HEK293 (cell line): ENCODE data around the gene LBHD1.

Experiments used
- ZNF23 ChIP-seq: fragments of 450-650 bp; formaldehyde crosslinking; IDR thresholded peaks from 2 replicates; pipeline ENCODE4 v1.5.1; 2016; ENCODE audit warnings: missing biosample characterization, missing genetic modification characterization, borderline replicate concordance
- ZNF24 ChIP-seq: fragments of 450-650 bp; formaldehyde crosslinking; IDR thresholded peaks from 2 replicates; pipeline ENCODE4 v1.5.1; 2016; ENCODE audit warnings: missing biosample characterization, missing genetic modification characterization
- ZNF600 ChIP-seq: fragments of 450-650 bp; formaldehyde crosslinking; IDR thresholded peaks from 2 replicates; pipeline ENCODE4 v1.5.1; 2016; ENCODE audit warnings: missing biosample characterization, missing genetic modification characterization
- TF ChIP-seq, protein P1 (sequence below): fragments of 450-650 bp; formaldehyde crosslinking; IDR thresholded peaks from 2 replicates; pipeline ENCODE4 v1.5.1; 2016; ENCODE audit warnings: missing biosample characterization, missing genetic modification characterization
- TF ChIP-seq, protein P2 (sequence below): fragments of 450-650 bp; formaldehyde crosslinking; IDR thresholded peaks from 2 replicates; pipeline ENCODE4 v1.5.1; 2016; ENCODE audit warnings: missing biosample characterization, missing genetic modification characterization
- TF ChIP-seq, protein P3 (sequence below): fragments of 450-650 bp; formaldehyde crosslinking; IDR thresholded peaks from 2 replicates; pipeline ENCODE4 v1.5.1; 2016; ENCODE audit warnings: missing biosample characterization, missing genetic modification characterization, low read depth
- TF ChIP-seq, protein P4 (sequence below): fragments of 450-650 bp; formaldehyde crosslinking; IDR thresholded peaks from 2 replicates; pipeline ENCODE4 v1.5.1; 2016; ENCODE audit warnings: missing biosample characterization, missing genetic modification characterization, borderline replicate concordance
- TF ChIP-seq, protein P5 (sequence below): fragments of 450-650 bp; formaldehyde crosslinking; IDR thresholded peaks from 2 replicates; pipeline ENCODE4 v1.5.1; 2016; ENCODE audit warnings: missing biosample characterization, missing genetic modification characterization

DNA sequence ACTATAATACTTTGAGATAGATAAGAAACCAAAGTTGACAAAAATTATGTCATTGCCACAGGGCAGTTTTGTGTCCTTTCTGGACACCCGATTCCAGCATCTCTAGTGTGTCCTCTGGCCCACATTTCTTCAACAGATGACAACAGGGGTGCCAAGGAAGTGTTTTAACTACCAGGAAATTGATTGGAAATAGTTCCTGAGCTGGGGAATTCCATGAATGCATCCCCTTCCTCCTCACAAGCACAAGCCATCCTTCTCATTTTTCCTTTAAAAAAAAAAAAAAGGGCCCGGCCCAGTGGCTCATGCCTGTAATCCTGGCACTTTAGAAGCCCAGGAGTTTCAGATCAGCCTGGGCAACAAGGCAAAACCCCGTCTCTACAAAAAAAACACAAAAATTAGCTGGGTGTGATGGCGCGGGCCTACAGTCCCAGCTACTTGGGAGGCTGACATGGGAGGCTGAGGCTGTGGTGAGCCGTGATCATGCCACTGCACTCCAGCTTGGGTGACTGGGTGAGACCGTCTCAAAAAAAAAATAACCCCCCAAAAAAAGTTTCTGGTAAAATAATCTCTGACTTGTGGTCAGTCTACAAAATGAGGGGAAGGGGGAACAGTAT lies 49.5 kb downstream of the LBHD1 start:
- TF ChIP-seq, protein P1, sequence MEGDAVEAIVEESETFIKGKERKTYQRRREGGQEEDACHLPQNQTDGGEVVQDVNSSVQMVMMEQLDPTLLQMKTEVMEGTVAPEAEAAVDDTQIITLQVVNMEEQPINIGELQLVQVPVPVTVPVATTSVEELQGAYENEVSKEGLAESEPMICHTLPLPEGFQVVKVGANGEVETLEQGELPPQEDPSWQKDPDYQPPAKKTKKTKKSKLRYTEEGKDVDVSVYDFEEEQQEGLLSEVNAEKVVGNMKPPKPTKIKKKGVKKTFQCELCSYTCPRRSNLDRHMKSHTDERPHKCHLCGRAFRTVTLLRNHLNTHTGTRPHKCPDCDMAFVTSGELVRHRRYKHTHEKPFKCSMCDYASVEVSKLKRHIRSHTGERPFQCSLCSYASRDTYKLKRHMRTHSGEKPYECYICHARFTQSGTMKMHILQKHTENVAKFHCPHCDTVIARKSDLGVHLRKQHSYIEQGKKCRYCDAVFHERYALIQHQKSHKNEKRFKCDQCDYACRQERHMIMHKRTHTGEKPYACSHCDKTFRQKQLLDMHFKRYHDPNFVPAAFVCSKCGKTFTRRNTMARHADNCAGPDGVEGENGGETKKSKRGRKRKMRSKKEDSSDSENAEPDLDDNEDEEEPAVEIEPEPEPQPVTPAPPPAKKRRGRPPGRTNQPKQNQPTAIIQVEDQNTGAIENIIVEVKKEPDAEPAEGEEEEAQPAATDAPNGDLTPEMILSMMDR (tag by site-specific recombination), result no peak
- no peak for TF ChIP-seq ZNF24
- TF ChIP-seq, protein P2, sequence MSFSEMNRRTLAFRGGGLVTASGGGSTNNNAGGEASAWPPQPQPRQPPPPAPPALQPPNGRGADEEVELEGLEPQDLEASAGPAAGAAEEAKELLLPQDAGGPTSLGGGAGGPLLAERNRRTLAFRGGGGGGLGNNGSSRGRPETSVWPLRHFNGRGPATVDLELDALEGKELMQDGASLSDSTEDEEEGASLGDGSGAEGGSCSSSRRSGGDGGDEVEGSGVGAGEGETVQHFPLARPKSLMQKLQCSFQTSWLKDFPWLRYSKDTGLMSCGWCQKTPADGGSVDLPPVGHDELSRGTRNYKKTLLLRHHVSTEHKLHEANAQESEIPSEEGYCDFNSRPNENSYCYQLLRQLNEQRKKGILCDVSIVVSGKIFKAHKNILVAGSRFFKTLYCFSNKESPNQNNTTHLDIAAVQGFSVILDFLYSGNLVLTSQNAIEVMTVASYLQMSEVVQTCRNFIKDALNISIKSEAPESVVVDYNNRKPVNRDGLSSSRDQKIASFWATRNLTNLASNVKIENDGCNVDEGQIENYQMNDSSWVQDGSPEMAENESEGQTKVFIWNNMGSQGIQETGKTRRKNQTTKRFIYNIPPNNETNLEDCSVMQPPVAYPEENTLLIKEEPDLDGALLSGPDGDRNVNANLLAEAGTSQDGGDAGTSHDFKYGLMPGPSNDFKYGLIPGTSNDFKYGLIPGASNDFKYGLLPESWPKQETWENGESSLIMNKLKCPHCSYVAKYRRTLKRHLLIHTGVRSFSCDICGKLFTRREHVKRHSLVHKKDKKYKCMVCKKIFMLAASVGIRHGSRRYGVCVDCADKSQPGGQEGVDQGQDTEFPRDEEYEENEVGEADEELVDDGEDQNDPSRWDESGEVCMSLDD (tag by site-specific recombination), result no peak
- TF ChIP-seq, protein P3, sequence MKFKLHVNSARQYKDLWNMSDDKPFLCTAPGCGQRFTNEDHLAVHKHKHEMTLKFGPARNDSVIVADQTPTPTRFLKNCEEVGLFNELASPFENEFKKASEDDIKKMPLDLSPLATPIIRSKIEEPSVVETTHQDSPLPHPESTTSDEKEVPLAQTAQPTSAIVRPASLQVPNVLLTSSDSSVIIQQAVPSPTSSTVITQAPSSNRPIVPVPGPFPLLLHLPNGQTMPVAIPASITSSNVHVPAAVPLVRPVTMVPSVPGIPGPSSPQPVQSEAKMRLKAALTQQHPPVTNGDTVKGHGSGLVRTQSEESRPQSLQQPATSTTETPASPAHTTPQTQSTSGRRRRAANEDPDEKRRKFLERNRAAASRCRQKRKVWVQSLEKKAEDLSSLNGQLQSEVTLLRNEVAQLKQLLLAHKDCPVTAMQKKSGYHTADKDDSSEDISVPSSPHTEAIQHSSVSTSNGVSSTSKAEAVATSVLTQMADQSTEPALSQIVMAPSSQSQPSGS (tag by site-specific recombination), result no peak
- TF ChIP-seq, protein P4, sequence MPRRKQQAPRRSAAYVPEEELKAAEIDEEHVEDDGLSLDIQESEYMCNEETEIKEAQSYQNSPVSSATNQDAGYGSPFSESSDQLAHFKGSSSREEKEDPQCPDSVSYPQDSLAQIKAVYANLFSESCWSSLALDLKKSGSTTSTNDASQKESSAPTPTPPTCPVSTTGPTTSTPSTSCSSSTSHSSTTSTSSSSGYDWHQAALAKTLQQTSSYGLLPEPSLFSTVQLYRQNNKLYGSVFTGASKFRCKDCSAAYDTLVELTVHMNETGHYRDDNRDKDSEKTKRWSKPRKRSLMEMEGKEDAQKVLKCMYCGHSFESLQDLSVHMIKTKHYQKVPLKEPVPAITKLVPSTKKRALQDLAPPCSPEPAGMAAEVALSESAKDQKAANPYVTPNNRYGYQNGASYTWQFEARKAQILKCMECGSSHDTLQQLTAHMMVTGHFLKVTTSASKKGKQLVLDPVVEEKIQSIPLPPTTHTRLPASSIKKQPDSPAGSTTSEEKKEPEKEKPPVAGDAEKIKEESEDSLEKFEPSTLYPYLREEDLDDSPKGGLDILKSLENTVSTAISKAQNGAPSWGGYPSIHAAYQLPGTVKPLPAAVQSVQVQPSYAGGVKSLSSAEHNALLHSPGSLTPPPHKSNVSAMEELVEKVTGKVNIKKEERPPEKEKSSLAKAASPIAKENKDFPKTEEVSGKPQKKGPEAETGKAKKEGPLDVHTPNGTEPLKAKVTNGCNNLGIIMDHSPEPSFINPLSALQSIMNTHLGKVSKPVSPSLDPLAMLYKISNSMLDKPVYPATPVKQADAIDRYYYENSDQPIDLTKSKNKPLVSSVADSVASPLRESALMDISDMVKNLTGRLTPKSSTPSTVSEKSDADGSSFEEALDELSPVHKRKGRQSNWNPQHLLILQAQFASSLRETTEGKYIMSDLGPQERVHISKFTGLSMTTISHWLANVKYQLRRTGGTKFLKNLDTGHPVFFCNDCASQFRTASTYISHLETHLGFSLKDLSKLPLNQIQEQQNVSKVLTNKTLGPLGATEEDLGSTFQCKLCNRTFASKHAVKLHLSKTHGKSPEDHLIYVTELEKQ (tag by site-specific recombination), result no peak
- no peak for TF ChIP-seq ZNF23 (tag by site-specific recombination)
- TF ChIP-seq, protein P5, sequence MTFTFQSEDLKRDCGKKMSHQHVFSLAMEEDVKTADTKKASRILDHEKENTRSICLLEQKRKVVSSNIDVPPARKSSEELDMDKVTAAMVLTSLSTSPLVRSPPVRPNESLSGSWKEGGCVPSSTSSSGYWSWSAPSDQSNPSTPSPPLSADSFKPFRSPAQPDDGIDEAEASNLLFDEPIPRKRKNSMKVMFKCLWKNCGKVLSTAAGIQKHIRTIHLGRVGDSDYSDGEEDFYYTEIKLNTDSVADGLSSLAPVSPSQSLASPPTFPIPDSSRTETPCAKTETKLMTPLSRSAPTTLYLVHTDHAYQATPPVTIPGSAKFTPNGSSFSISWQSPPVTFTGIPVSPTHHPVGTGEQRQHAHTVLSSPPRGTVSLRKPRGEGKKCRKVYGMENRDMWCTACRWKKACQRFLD (tag by site-specific recombination), result no peak
- TF ChIP-seq ZNF600 (tag by site-specific recombination), result no peak
